Loucy (cell line): Measurements from ENCODE around the gene ATAD3B.
"Not testable (repeated sequence)": the region's sequence is repeated elsewhere in the genome, so short reads cannot be mapped to it uniquely, and the experiment has no call there.

ENCODE experiments used
- H2AFZ ChIP-seq: fragments of 200-600 bp; sonication (generic); 2 replicates; pipeline ENCODE4 v1.6.0; 2016; ENCODE audit warnings: antibody characterized with exemption, mild to moderate bottlenecking, low read length, moderate library complexity
- H3F3A ChIP-seq: fragments of 200-600 bp; 2 replicates; pipeline ENCODE4 v1.6.0; 2016; ENCODE audit warnings: antibody characterized with exemption, low read depth, mild to moderate bottlenecking
- H3K27me3 ChIP-seq: fragments of 200-600 bp; sonication (generic); 2 replicates; pipeline ENCODE4 v1.6.1; 2014; ENCODE audit warnings: low read length, mild to moderate bottlenecking; ENCODE audit not compliant: insufficient read depth, poor library complexity, severe bottlenecking
- H3K36me3 ChIP-seq: fragments of 200-600 bp; sonication (generic); 2 replicates; pipeline ENCODE4 v1.6.1; 2016; ENCODE audit warnings: low read length; ENCODE audit not compliant: insufficient read depth
- H3K4me1 ChIP-seq: fragments of 200-600 bp; sonication (generic); 2 replicates; pipeline ENCODE4 v1.5.1; 2014; ENCODE audit warnings: low read length, mild to moderate bottlenecking; ENCODE audit not compliant: insufficient read depth, poor library complexity, severe bottlenecking
- H3K4me2 ChIP-seq: fragments of 200-600 bp; sonication (generic); 2 replicates; pipeline ENCODE4 v1.6.0; 2014; ENCODE audit warnings: antibody characterized with exemption, low read length, low read depth, mild to moderate bottlenecking; ENCODE audit not compliant: poor library complexity, severe bottlenecking
- H3K4me3 ChIP-seq: fragments of 200-600 bp; sonication (generic); 2 replicates; pipeline ENCODE4 v1.5.1; 2014; ENCODE audit warnings: low read length, mild to moderate bottlenecking, mixed read lengths; ENCODE audit not compliant: poor library complexity, severe bottlenecking
- H3K79me2 ChIP-seq: fragments of 200-600 bp; sonication (generic); 2 replicates; pipeline ENCODE4 v1.6.1; 2014; ENCODE audit warnings: low read length; ENCODE audit not compliant: insufficient read depth
- H3K9ac ChIP-seq: fragments of 200-600 bp; sonication (generic); 2 replicates; pipeline ENCODE4 v1.6.0; 2014; ENCODE audit warnings: mild to moderate bottlenecking, low read depth, low read length, moderate library complexity; ENCODE audit not compliant: poor library complexity, severe bottlenecking
- H3K9me2 ChIP-seq: fragments of 200-600 bp; sonication (generic); replicated peaks from 2 replicates; pipeline ENCODE4 v1.6.1; 2016; ENCODE audit warnings: low read depth, low read length, mixed read lengths
- H3K9me3 ChIP-seq: fragments of 200-600 bp; sonication (generic); 2 replicates; pipeline ENCODE4 v1.6.1; 2014; ENCODE audit warnings: mild to moderate bottlenecking, antibody characterized with exemption, low read length, low read depth; ENCODE audit not compliant: insufficient read depth
- H4K20me1 ChIP-seq: fragments of 200-600 bp; sonication (generic); 2 replicates; pipeline ENCODE4 v1.6.0; 2014; ENCODE audit warnings: antibody characterized with exemption, low read length, mild to moderate bottlenecking; ENCODE audit not compliant: insufficient read depth, poor library complexity, severe bottlenecking
- CTCF ChIP-seq: fragments of 200-600 bp; sonication (generic); conservative IDR thresholded peaks from 2 replicates; pipeline ENCODE4 v1.5.1; 2014; ENCODE audit warnings: mild to moderate bottlenecking, antibody characterized with exemption, low read length
- EZH2phosphoT487 ChIP-seq: fragments of 200-600 bp; IDR thresholded peaks from 2 replicates; pipeline ENCODE4 v1.6.1; 2018; ENCODE audit warnings: antibody characterized with exemption, mild to moderate bottlenecking, moderate library complexity, borderline replicate concordance

Gene ATAD3B

GRCh38 chr1:1479547-1480487 lies 8.3 kb downstream of the ATAD3B start:
- no peaks in the 10 kb centered on the region for H3K4me1 ChIP-seq
- H4K20me1 ChIP-seq = no peaks in the 10 kb centered on the region
- no peak for TF ChIP-seq CTCF
- H3K9me3 ChIP-seq = no peaks in the 10 kb centered on the region
- no peak overlapping the region for H2AFZ ChIP-seq
- no peak overlapping the region for H3K4me2 ChIP-seq
- H3F3A ChIP-seq = no peaks in the 10 kb centered on the region
- peaks cover 26% of the 10 kb centered on the region; the same call in 1 of the 2 replicates for H3K36me3 ChIP-seq
- H3K27me3 ChIP-seq = no peaks in the 10 kb centered on the region
- H3K9me2 ChIP-seq = no peaks in the 10 kb centered on the region
- H3K4me3 ChIP-seq = no peak overlapping the region
- peaks cover 7% of the 10 kb centered on the region; the same call in 1 of the 2 replicates for H3K79me2 ChIP-seq
- H3K9ac ChIP-seq = no peak overlapping the region

GRCh38 chr1:1480488-1480867 lies 8.9 kb downstream of the ATAD3B start:
- not testable (repeated sequence) for H3K79me2 ChIP-seq, H3F3A ChIP-seq, H3K9me2 ChIP-seq, H3K9ac ChIP-seq, H3K4me2 ChIP-seq, H3K9me3 ChIP-seq, H4K20me1 ChIP-seq, H2AFZ ChIP-seq, H3K4me1 ChIP-seq, H3K27me3 ChIP-seq, H3K4me3 ChIP-seq
- peaks cover 26% of the 10 kb centered on the region; the same call in 1 of the 2 replicates for H3K36me3 ChIP-seq

- H3K27me3 ChIP-seq, H3K79me2 ChIP-seq, H4K20me1 ChIP-seq, H3K4me1 ChIP-seq, H3K4me2 ChIP-seq, H3K9ac ChIP-seq, H2AFZ ChIP-seq, H3K9me3 ChIP-seq, H3K4me3 ChIP-seq, H3F3A ChIP-seq, H3K9me2 ChIP-seq: not testable (repeated sequence)
- H3K36me3 ChIP-seq = peaks cover 26% of the 10 kb centered on the region; the same call in 1 of the 2 replicates
Measured at GRCh38 chr1:1481811-1482210, 10.2 kb downstream of the ATAD3B start.

GRCh38 chr1:1482856-1483255 lies 11.3 kb downstream of the ATAD3B start:
- H3K4me1 ChIP-seq = no peaks in the 10 kb centered on the region
- H3K9me3 ChIP-seq = no peaks in the 10 kb centered on the region
- H3K4me2 ChIP-seq = no peak overlapping the region
- no peaks in the 10 kb centered on the region for H3F3A ChIP-seq
- no peak overlapping the region for H3K4me3 ChIP-seq
- no peaks in the 10 kb centered on the region for H4K20me1 ChIP-seq
- no peaks in the 10 kb centered on the region for H3K27me3 ChIP-seq
- no peaks in the 10 kb centered on the region for H3K79me2 ChIP-seq
- no peaks in the 10 kb centered on the region for H3K9me2 ChIP-seq
- H3K9ac ChIP-seq = no peak overlapping the region
- no peak overlapping the region for H2AFZ ChIP-seq
- peaks cover 26% of the 10 kb centered on the region; the same call in 1 of the 2 replicates for H3K36me3 ChIP-seq
- TF ChIP-seq CTCF (no peak), EZH2phosphoT487 (no peak)
